Endothelial cell of umbilical vein (primary cell): ENCODE results near the gene ANXA6. TPM values are rescaled to one million over a fixed set of nuclear protein-coding genes. Genes with fewer than 3 reads are reported as not detected.

Source experiments
- BruUV-seq: library from RNA; stranded (reverse); fragments of 400-500 nt; replicated peaks from 2 replicates; lab custom pipeline; 2021; lab: Mats Ljungman, UMichigan
- CTCF ChIA-PET: fragments of 300-600, 350-600 bp; sonication (Branson Sonifier 250); formaldehyde crosslinking; loops from one replicate; lab custom pipeline; 2021; ENCODE audit warnings: antibody characterized with exemption, inconsistent platforms; lab: Charles Lee
- POLR2A ChIA-PET: fragments of 300-600, 350-600 bp; sonication (Branson Sonifier 250); formaldehyde crosslinking; loops from one replicate; lab custom pipeline; 2021; ENCODE audit warnings: antibody characterized with exemption, inconsistent platforms; lab: Charles Lee
- DNase-seq: peaks from one replicate; pipeline ENCODE4 v3.0.0-alpha.2; 2011; ENCODE audit warnings: low read depth, low spot score
- FAIRE-seq: peaks from 2 replicates; lab custom pipeline; 2011; peaks lifted over from hg19 to GRCh38; lab: Jason Lieb, UNC
- H2AFZ ChIP-seq: 2 replicates; pipeline ENCODE4 v1.6.0; 2012; ENCODE audit warnings: low read depth, low read length, control low read depth, inconsistent platforms
- H3K27ac ChIP-seq: 2 replicates; pipeline ENCODE4 v1.5.1; 2011; ENCODE audit warnings: low read depth, mild to moderate bottlenecking, control low read depth, low read length, moderate library complexity; ENCODE audit not compliant: insufficient read depth
- H3K27me3 ChIP-seq, 2 experiments: 2 replicates each; pipeline versions ENCODE4 v1.6.0 to v1.6.1; 2011; ENCODE audit warnings: low read length in 2 of 2, mixed read lengths in 1 of 2; ENCODE audit not compliant: control insufficient read depth in 2 of 2, insufficient read depth in 2 of 2
- H3K36me3 ChIP-seq, 2 experiments: 2 replicates in 1 of 2; 3 replicates in 1 of 2; pipeline ENCODE4 v1.5.1; 2011; ENCODE audit warnings: low read length in 2 of 2, mild to moderate bottlenecking in 1 of 2, moderate library complexity in 1 of 2; ENCODE audit not compliant: control insufficient read depth in 2 of 2, insufficient read depth in 2 of 2; ENCODE audit errors: extremely low read depth in 1 of 2
- H3K4me1 ChIP-seq: 3 replicates; pipeline ENCODE4 v1.5.1; 2011; ENCODE audit warnings: mild to moderate bottlenecking, low read length; ENCODE audit not compliant: control insufficient read depth, insufficient read depth; ENCODE audit errors: extremely low read depth
- H3K4me2 ChIP-seq: 2 replicates; pipeline ENCODE4 v1.6.1; 2011; ENCODE audit warnings: low read length, control low read depth, mixed read lengths; ENCODE audit not compliant: insufficient read depth
- H3K4me3 ChIP-seq, 3 experiments: fragments of 200-600 bp in 1 of 3; sonication (generic), shearing (Covaris generic) in 1 of 3; replicated peaks in 1 of 3; 2 replicates each; pipeline ENCODE4 v1.5.1; 2011 to 2016; ENCODE audit warnings: control low read depth in 3 of 3, low read length in 3 of 3, mild to moderate bottlenecking in 2 of 3, inconsistent platforms in 1 of 3, low read depth in 1 of 3, moderate library complexity in 1 of 3; ENCODE audit not compliant: insufficient read depth in 1 of 3
- H3K79me2 ChIP-seq: 2 replicates; pipeline ENCODE4 v1.6.0; 2012; ENCODE audit warnings: low read length, inconsistent platforms; ENCODE audit not compliant: control insufficient read depth, insufficient read depth
- H3K9ac ChIP-seq: replicated peaks from 2 replicates; pipeline ENCODE3; 2011; ENCODE audit warnings: low read length, control low read depth; ENCODE audit not compliant: insufficient read depth; ENCODE audit errors: extremely low read depth
- H3K9me1 ChIP-seq: replicated peaks from 3 replicates; pipeline ENCODE4 v1.6.0; 2011; ENCODE audit warnings: mild to moderate bottlenecking, low read length; ENCODE audit not compliant: control insufficient read depth, insufficient read depth; ENCODE audit errors: extremely low read depth
- H3K9me3 ChIP-seq: replicated peaks from 2 replicates; pipeline ENCODE4 v1.5.1; 2012; ENCODE audit warnings: low read length, inconsistent platforms; ENCODE audit not compliant: control insufficient read depth, insufficient read depth
- H4K20me1 ChIP-seq: replicated peaks from 2 replicates; pipeline ENCODE3; 2011; ENCODE audit warnings: mild to moderate bottlenecking, low read length; ENCODE audit not compliant: control insufficient read depth, insufficient read depth; ENCODE audit errors: extremely low read depth
- CTCF ChIP-seq, 2 donors: IDR thresholded peaks; 1 replicate in 1 of 2; 2 replicates in 1 of 2; pipeline ENCODE4 v1.5.1; 2011; ENCODE audit warnings: low read length in 2 of 2, mild to moderate bottlenecking in 2 of 2, moderate library complexity in 2 of 2, control low read depth in 1 of 2, inconsistent platforms in 1 of 2, low read depth in 1 of 2; ENCODE audit not compliant: insufficient read depth in 1 of 2; ENCODE audit errors: extremely low read depth in 1 of 2
- FOS ChIP-seq: IDR thresholded peaks from 2 replicates; pipeline ENCODE4 v1.6.1; 2011; ENCODE audit warnings: mild to moderate bottlenecking, low read length, moderate library complexity, borderline replicate concordance; ENCODE audit not compliant: insufficient read depth
- dilution Hi-C: fragments of 300-500 bp; cut with MboI; formaldehyde crosslinking; loops from one replicate; pipeline ENCODE4 v1.15.0; 2019; ENCODE audit warnings: low sequenced_read_pairs; ENCODE audit not compliant: extremely low pct_ligation_motif_present
- intact Hi-C: fragments of 100-400 bp; cut with micrococcal nuclease; formaldehyde crosslinking; loops from one replicate; pipeline ENCODE4 v1.10.0; 2022
- polyA plus RNA-seq, 4 experiments: library from polyadenylated mRNA; depleted of rRNA in 3 of 4; stranded (reverse) in 3 of 4; unstranded in 1 of 4; fragments of >200 nt; gene quantifications; 2 replicates each; pipeline versions ENCODE4 v1.2.1 to v1.2.3, GENCODE V29; 2011 to 2012; ENCODE audit warnings: missing spikeins in 1 of 4
- total RNA-seq: library from RNA; stranded (reverse); gene quantifications from 2 replicates; pipeline ENCODE4 v1.2.3, GENCODE V29; 2021

ANXA6 gene
- total and polyA plus RNA-seq, 2 donors (not counting 3 experiments of a cell fraction or from before 2014, with no cell fraction given) = 195 to 266 TPM

- H4K20me1 ChIP-seq = no peaks in the 10 kb centered on the region
- no peaks in the 10 kb centered on the region for H3K27me3 ChIP-seq
- H3K9me1 ChIP-seq = no peaks in the 10 kb centered on the region
- H3K4me3 ChIP-seq = no peak overlapping the region
- intact Hi-C loops = no loop called here
- DNase-seq = no peak
- FAIRE-seq = no peak
- H3K36me3 ChIP-seq = peaks cover 0 to 2% of the 10 kb centered on the region in 2 experiments
- no peak overlapping the region for H3K27ac ChIP-seq
- TF ChIP-seq FOS (no peak), CTCF (IDR thresholded peaks at IDR 0.05; ENCODE audit: extremely low read depth in 1 of 2, insufficient read depth in 1 of 2, low read depth in 1 of 2, low read length in 2 of 2) (peak in 1 of 2 donors; percentile 41)
- BruUV-seq = no TSS peak
- H2AFZ ChIP-seq = no peak overlapping the region
- H3K79me2 ChIP-seq = peaks cover 15% of the 10 kb centered on the region
- dilution Hi-C loops = loop anchor here (10.0 kb wide), 1 partner anchor 48 kb away; no protein-coding TSS in a partner anchor
- no peak overlapping the region for H3K4me2 ChIP-seq
- H3K9ac ChIP-seq = no peak overlapping the region
- no peaks in the 10 kb centered on the region for H3K9me3 ChIP-seq
- H3K4me1 ChIP-seq = peaks cover 38% of the 10 kb centered on the region
- ChIA-PET CTCF (interaction anchor here (0.9 to 4.0 kb wide), 9 partner anchors 8 to 156 kb away, joined by 3 to 26 read pairs (median 11); no protein-coding TSS in a partner anchor), POLR2A (interaction anchor here (1.6 to 1.7 kb wide), 2 partner anchors 13 to 33 kb away, joined by 3 to 4 read pairs; no protein-coding TSS in a partner anchor)
These were observed 75.2 kb downstream of the ANXA6 start for GRCh38 chr5:151082282-151082902.
